GM12892 (cell line): ENCODE data around the gene DEUP1.

Source experiments
- POLR2A ChIP-seq: IDR thresholded peaks from 2 replicates; pipeline ENCODE4 v1.6.1; 2011; ENCODE audit warnings: low read depth, low read length, control low read depth
- POLR2AphosphoS5 ChIP-seq: IDR thresholded peaks from 2 replicates; pipeline ENCODE4 v1.6.1; 2011; ENCODE audit warnings: low read depth, low read length, control low read depth

- TF ChIP-seq POLR2A (no peak), POLR2AphosphoS5 (no peak)
Observed at GRCh38 chr11:93476796-93477195, 146.3 kb downstream of the DEUP1 start.
